Endothelial cell of umbilical vein (primary cell): Measurements from ENCODE around the gene CLEC11A. TPM values are rescaled to one million over a fixed set of nuclear protein-coding genes. Genes with fewer than 3 reads are reported as not detected.

ENCODE experiments used
- BruUV-seq: library from RNA; stranded (reverse); fragments of 400-500 nt; replicated peaks from 2 replicates; lab custom pipeline; 2021; lab: Mats Ljungman, UMichigan
- CTCF ChIA-PET: fragments of 300-600, 350-600 bp; sonication (Branson Sonifier 250); formaldehyde crosslinking; loops from one replicate; lab custom pipeline; 2021; ENCODE audit warnings: antibody characterized with exemption, inconsistent platforms; lab: Charles Lee
- POLR2A ChIA-PET: fragments of 300-600, 350-600 bp; sonication (Branson Sonifier 250); formaldehyde crosslinking; loops from one replicate; lab custom pipeline; 2021; ENCODE audit warnings: antibody characterized with exemption, inconsistent platforms; lab: Charles Lee
- DNase-seq: peaks from one replicate; pipeline ENCODE4 v3.0.0-alpha.2; 2011; ENCODE audit warnings: low read depth, low spot score
- FAIRE-seq: peaks from 2 replicates; lab custom pipeline; 2011; peaks lifted over from hg19 to GRCh38; lab: Jason Lieb, UNC
- H2AFZ ChIP-seq: 2 replicates; pipeline ENCODE4 v1.6.0; 2012; ENCODE audit warnings: low read depth, low read length, control low read depth, inconsistent platforms
- H3K27ac ChIP-seq: 2 replicates; pipeline ENCODE4 v1.5.1; 2011; ENCODE audit warnings: low read depth, mild to moderate bottlenecking, control low read depth, low read length, moderate library complexity; ENCODE audit not compliant: insufficient read depth
- H3K27me3 ChIP-seq, 2 experiments: 2 replicates each; pipeline versions ENCODE4 v1.6.0 to v1.6.1; 2011; ENCODE audit warnings: low read length in 2 of 2, mixed read lengths in 1 of 2; ENCODE audit not compliant: control insufficient read depth in 2 of 2, insufficient read depth in 2 of 2
- H3K36me3 ChIP-seq, 2 experiments: 2 replicates in 1 of 2; 3 replicates in 1 of 2; pipeline ENCODE4 v1.5.1; 2011; ENCODE audit warnings: low read length in 2 of 2, mild to moderate bottlenecking in 1 of 2, moderate library complexity in 1 of 2; ENCODE audit not compliant: control insufficient read depth in 2 of 2, insufficient read depth in 2 of 2; ENCODE audit errors: extremely low read depth in 1 of 2
- H3K4me1 ChIP-seq: 3 replicates; pipeline ENCODE4 v1.5.1; 2011; ENCODE audit warnings: mild to moderate bottlenecking, low read length; ENCODE audit not compliant: control insufficient read depth, insufficient read depth; ENCODE audit errors: extremely low read depth
- H3K4me2 ChIP-seq: 2 replicates; pipeline ENCODE4 v1.6.1; 2011; ENCODE audit warnings: low read length, control low read depth, mixed read lengths; ENCODE audit not compliant: insufficient read depth
- H3K4me3 ChIP-seq, 3 experiments: fragments of 200-600 bp in 1 of 3; sonication (generic), shearing (Covaris generic) in 1 of 3; replicated peaks in 1 of 3; 2 replicates each; pipeline ENCODE4 v1.5.1; 2011 to 2016; ENCODE audit warnings: control low read depth in 3 of 3, low read length in 3 of 3, mild to moderate bottlenecking in 2 of 3, inconsistent platforms in 1 of 3, low read depth in 1 of 3, moderate library complexity in 1 of 3; ENCODE audit not compliant: insufficient read depth in 1 of 3
- H3K79me2 ChIP-seq: 2 replicates; pipeline ENCODE4 v1.6.0; 2012; ENCODE audit warnings: low read length, inconsistent platforms; ENCODE audit not compliant: control insufficient read depth, insufficient read depth
- H3K9ac ChIP-seq: replicated peaks from 2 replicates; pipeline ENCODE3; 2011; ENCODE audit warnings: low read length, control low read depth; ENCODE audit not compliant: insufficient read depth; ENCODE audit errors: extremely low read depth
- H3K9me1 ChIP-seq: replicated peaks from 3 replicates; pipeline ENCODE4 v1.6.0; 2011; ENCODE audit warnings: mild to moderate bottlenecking, low read length; ENCODE audit not compliant: control insufficient read depth, insufficient read depth; ENCODE audit errors: extremely low read depth
- H3K9me3 ChIP-seq: replicated peaks from 2 replicates; pipeline ENCODE4 v1.5.1; 2012; ENCODE audit warnings: low read length, inconsistent platforms; ENCODE audit not compliant: control insufficient read depth, insufficient read depth
- H4K20me1 ChIP-seq: replicated peaks from 2 replicates; pipeline ENCODE3; 2011; ENCODE audit warnings: mild to moderate bottlenecking, low read length; ENCODE audit not compliant: control insufficient read depth, insufficient read depth; ENCODE audit errors: extremely low read depth
- CTCF ChIP-seq, 2 donors: IDR thresholded peaks; 1 replicate in 1 of 2; 2 replicates in 1 of 2; pipeline ENCODE4 v1.5.1; 2011; ENCODE audit warnings: low read length in 2 of 2, mild to moderate bottlenecking in 2 of 2, moderate library complexity in 2 of 2, control low read depth in 1 of 2, inconsistent platforms in 1 of 2, low read depth in 1 of 2; ENCODE audit not compliant: insufficient read depth in 1 of 2; ENCODE audit errors: extremely low read depth in 1 of 2
- EZH2 ChIP-seq: IDR thresholded peaks from 2 replicates; pipeline ENCODE4 v1.6.1; 2012; ENCODE audit warnings: borderline replicate concordance, low read depth, mild to moderate bottlenecking, moderate library complexity, low read length, inconsistent platforms; ENCODE audit not compliant: severe bottlenecking
- FOS ChIP-seq: IDR thresholded peaks from 2 replicates; pipeline ENCODE4 v1.6.1; 2011; ENCODE audit warnings: mild to moderate bottlenecking, low read length, moderate library complexity, borderline replicate concordance; ENCODE audit not compliant: insufficient read depth
- GATA2 ChIP-seq: IDR thresholded peaks from 2 replicates; pipeline ENCODE4 v1.7.0; 2011; ENCODE audit warnings: low read depth, mild to moderate bottlenecking, moderate library complexity, mixed read lengths, low read length; ENCODE audit not compliant: insufficient read length, insufficient read depth
- MAX ChIP-seq: IDR thresholded peaks from 2 replicates; pipeline ENCODE4 v1.6.1; 2011; ENCODE audit not compliant: insufficient read depth, insufficient read length
- MYC ChIP-seq: IDR thresholded peaks from one replicate; pipeline ENCODE4 v1.6.1; 2011; ENCODE audit warnings: mild to moderate bottlenecking, low read depth, low read length
- dilution Hi-C: fragments of 300-500 bp; cut with MboI; formaldehyde crosslinking; loops from one replicate; pipeline ENCODE4 v1.15.0; 2019; ENCODE audit warnings: low sequenced_read_pairs; ENCODE audit not compliant: extremely low pct_ligation_motif_present
- intact Hi-C: fragments of 100-400 bp; cut with micrococcal nuclease; formaldehyde crosslinking; loops from one replicate; pipeline ENCODE4 v1.10.0; 2022
- polyA plus RNA-seq, 4 experiments: library from polyadenylated mRNA; depleted of rRNA in 3 of 4; stranded (reverse) in 3 of 4; unstranded in 1 of 4; fragments of >200 nt; gene quantifications; 2 replicates each; pipeline versions ENCODE4 v1.2.1 to v1.2.3, GENCODE V29; 2011 to 2012; ENCODE audit warnings: missing spikeins in 1 of 4
- total RNA-seq: library from RNA; stranded (reverse); gene quantifications from 2 replicates; pipeline ENCODE4 v1.2.3, GENCODE V29; 2021

Gene CLEC11A
- total and polyA plus RNA-seq, 2 donors (not counting 3 experiments of a cell fraction or from before 2014, with no cell fraction given) = 10.4 to 30.1 TPM

GRCh38 chr19:50711196-50711595 lies 12.0 kb upstream of the CLEC11A start:
- dilution Hi-C loops (no loop called here), intact Hi-C loops (no loop called here)
- Histone ChIP-seq H3K36me3 (no peaks in the 10 kb centered on the region), H3K27ac (no peak overlapping the region), H3K9me3 (no peaks in the 10 kb centered on the region), H3K9me1 (no peaks in the 10 kb centered on the region), H2AFZ (no peak overlapping the region), H3K79me2 (no peaks in the 10 kb centered on the region), H3K9ac (no peak overlapping the region), H4K20me1 (no peaks in the 10 kb centered on the region), H3K4me3 (no peak overlapping the region), H3K27me3 (peaks cover 0 to 4% of the 10 kb centered on the region in 2 experiments), H3K4me2 (no peak overlapping the region), H3K4me1 (no peaks in the 10 kb centered on the region)
- FAIRE-seq (no peak), DNase-seq (no peak)
- ChIA-PET POLR2A (no interaction called here), CTCF (no interaction called here)
- no TSS peak for BruUV-seq
- TF ChIP-seq MYC = no peak
- no peak for TF ChIP-seq MAX
- no peak for TF ChIP-seq EZH2
- no peak for TF ChIP-seq FOS
- TF ChIP-seq GATA2 = no peak
- TF ChIP-seq CTCF (IDR thresholded peaks at IDR 0.05; ENCODE audit: extremely low read depth in 1 of 2, insufficient read depth in 1 of 2, low read depth in 1 of 2, low read length in 2 of 2) = no peak
